ENCODE data around the gene WDR5. TPM values are rescaled to one million over a fixed set of nuclear protein-coding genes. Genes with fewer than 3 reads are reported as not detected.

WDR5 gene
- total and polyA plus RNA-seq, 2 experiments from 2014 or later: 37.0 to 56.6 TPM

GRCh38 chr9:134125413-134126095 is 10.3 kb upstream of the WDR5 start (continued):
- TF ChIP-seq NANOG (IDR thresholded peaks at IDR 0.05; ENCODE audit: borderline replicate concordance) (no peak), ZNF114 (CRISPR knock-in tag; IDR thresholded peaks at IDR 0.05) (no peak), JUNB (IDR thresholded peaks at IDR 0.05; ENCODE audit: unreplicated experiment) (no peak)

GRCh38 chr9:134126373-134126772 is 9.5 kb upstream of the WDR5 start:
- Mint-ChIP-seq H3K4me3 (no peak overlapping the region), H3K9me3 (peaks cover under 1% of the 10 kb centered on the region; the same call in 1 of the 3 replicates), H3K27me3 (ENCODE audit: insufficient read depth, low read depth, poor library complexity) (peaks cover 10% of the 10 kb centered on the region), H3K4me1 (peaks cover 11% of the 10 kb centered on the region), H3K36me3 (ENCODE audit: low read depth) (no peaks in the 10 kb centered on the region), H3K27ac (no peak overlapping the region)
- Histone ChIP-seq H3K27ac (ENCODE audit: low read depth) (no peak overlapping the region), H3F3A (replicated peaks; ENCODE audit: low read depth) (no peaks in the 10 kb centered on the region), H3K36me3 (ENCODE audit: insufficient read depth) (no peaks in the 10 kb centered on the region), H3K79me2 (replicated peaks; ENCODE audit: insufficient read depth) (no peaks in the 10 kb centered on the region), H3K9me2 (ENCODE audit: insufficient read depth) (no peaks in the 10 kb centered on the region), H4K20me1 (replicated peaks; ENCODE audit: insufficient read depth) (no peaks in the 10 kb centered on the region), H2AFZ (no peak overlapping the region), H3K4me1 (ENCODE audit: insufficient read depth) (peaks cover 7% of the 10 kb centered on the region), H3K4me2 (no peak overlapping the region), H3K4me3 (no peak overlapping the region), H3K27me3 (ENCODE audit: insufficient read depth) (no peaks in the 10 kb centered on the region)
- TF ChIP-seq EZH2phosphoT487 (IDR thresholded peaks at IDR 0.05; ENCODE audit: unreplicated experiment): no peak
- no peak for TF ChIP-seq CTCF (conservative IDR thresholded peaks at IDR 0.05; ENCODE audit: low read depth in 2 of 2)
- no peak for TF ChIP-seq CREB1 (CRISPR knock-in tag; IDR thresholded peaks at IDR 0.05; ENCODE audit: low read depth)
- TF ChIP-seq ETS1 (IDR thresholded peaks at IDR 0.05): no peak
- TF ChIP-seq ZNF462 (CRISPR knock-in tag; IDR thresholded peaks at IDR 0.05): no peak
- TF ChIP-seq JUNB (IDR thresholded peaks at IDR 0.05; ENCODE audit: unreplicated experiment): no peak
- no peak for TF ChIP-seq STAT1 (IDR thresholded peaks at IDR 0.05; ENCODE audit: unreplicated experiment)
- no peak for TF ChIP-seq ZNF331 (CRISPR knock-in tag; IDR thresholded peaks at IDR 0.05; ENCODE audit: low read depth)
- TF ChIP-seq NANOG (IDR thresholded peaks at IDR 0.05; ENCODE audit: borderline replicate concordance): no peak
- no peak for TF ChIP-seq REST (IDR thresholded peaks at IDR 0.05; ENCODE audit: unreplicated experiment)
- no peak for TF ChIP-seq EZH2 (IDR thresholded peaks at IDR 0.05; ENCODE audit: low read depth, unreplicated experiment)
- no peak for TF ChIP-seq ZNF114 (CRISPR knock-in tag; IDR thresholded peaks at IDR 0.05)
- ATAC-seq (no peak), DNase-seq (ENCODE audit: low spot score) (no peak)
